HL-60 (cell line): ENCODE results near the gene MZF1.

Experiments
- DNase-seq, 2 experiments: peaks; one replicate each; pipeline ENCODE4 v3.0.0-alpha.2; 2010 to 2020; ENCODE audit warnings: low read depth in 1 of 2, low spot score in 1 of 2
- H3K27ac ChIP-seq: fragments of 250-450 bp; sonication (Bioruptor Pico); replicated peaks from 2 replicates; pipeline ENCODE4 v1.5.1; 2020; ENCODE audit warnings: mild to moderate bottlenecking, moderate library complexity
- H3K27me3 ChIP-seq: fragments of 250-450 bp; sonication (Bioruptor Pico); 2 replicates; pipeline ENCODE4 v1.5.1; 2021; ENCODE audit warnings: mild to moderate bottlenecking, moderate library complexity; ENCODE audit not compliant: insufficient read depth, poor library complexity, severe bottlenecking
- H3K4me3 ChIP-seq: replicated peaks from 2 replicates; pipeline ENCODE4 v1.5.1; 2011; ENCODE audit warnings: mild to moderate bottlenecking, control low read depth, low read length; ENCODE audit not compliant: insufficient read depth
- CTCF ChIP-seq: IDR thresholded peaks from one replicate; pipeline ENCODE4 v1.5.1; 2011; ENCODE audit warnings: low read length, control low read depth, inconsistent platforms; ENCODE audit not compliant: insufficient read depth
- GABPA ChIP-seq: IDR thresholded peaks from 2 replicates; pipeline ENCODE4 v1.6.1; 2012; ENCODE audit warnings: low read depth
- POLR2AphosphoS5 ChIP-seq: IDR thresholded peaks from 2 replicates; pipeline ENCODE4 v1.6.1; 2012; ENCODE audit warnings: low read depth
- REST ChIP-seq: IDR thresholded peaks from 2 replicates; pipeline ENCODE4 v1.6.1; 2012; ENCODE audit warnings: low read depth; ENCODE audit not compliant: insufficient replicate concordance
- SPI1 ChIP-seq: IDR thresholded peaks from 2 replicates; pipeline ENCODE4 v1.6.1; 2012; ENCODE audit warnings: low read depth, mild to moderate bottlenecking, borderline replicate concordance

Gene MZF1

GRCh38 chr19:58585442-58586132 lies 12.5 kb upstream of the MZF1 start:
- TF ChIP-seq CTCF (no peak), REST (no peak), POLR2AphosphoS5 (no peak), GABPA (no peak), SPI1 (no peak)
- Histone ChIP-seq H3K27ac (no peak overlapping the region), H3K4me3 (no peak overlapping the region), H3K27me3 (no peaks in the 10 kb centered on the region)
- DNase-seq: no peak

- no peak overlapping the region for H3K27ac ChIP-seq
- H3K27me3 ChIP-seq: no peaks in the 10 kb centered on the region
- no peak for TF ChIP-seq REST
- no peak for TF ChIP-seq GABPA
- TF ChIP-seq SPI1: no peak
- no peak overlapping the region for H3K4me3 ChIP-seq
- no peak for DNase-seq
These were observed 11.6 kb upstream of the MZF1 start for GRCh38 chr19:58584498-58585441.

GRCh38 chr19:58582985-58583384 lies 9.8 kb upstream of the MZF1 start:
- DNase-seq: no peak
- Histone ChIP-seq H3K27me3 (no peaks in the 10 kb centered on the region), H3K27ac (no peak overlapping the region), H3K4me3 (no peak overlapping the region)
- TF ChIP-seq POLR2AphosphoS5 (no peak), SPI1 (no peak), CTCF (no peak), GABPA (no peak), REST (no peak)
